ENCODE measurements around the gene TDP2.

The TDP2 gene

GRCh38 chr6:24658573-24659560, 7.8 kb downstream of the TDP2 start:
- Histone ChIP-seq H3K4me1 (ENCODE audit: insufficient read depth, insufficient read length) (no peaks in the 10 kb centered on the region), H3K4me3 (ENCODE audit: insufficient read length, low read depth) (no peak overlapping the region)
- no peak for DNase-seq (ENCODE audit: low read depth, low spot score)

DNA sequence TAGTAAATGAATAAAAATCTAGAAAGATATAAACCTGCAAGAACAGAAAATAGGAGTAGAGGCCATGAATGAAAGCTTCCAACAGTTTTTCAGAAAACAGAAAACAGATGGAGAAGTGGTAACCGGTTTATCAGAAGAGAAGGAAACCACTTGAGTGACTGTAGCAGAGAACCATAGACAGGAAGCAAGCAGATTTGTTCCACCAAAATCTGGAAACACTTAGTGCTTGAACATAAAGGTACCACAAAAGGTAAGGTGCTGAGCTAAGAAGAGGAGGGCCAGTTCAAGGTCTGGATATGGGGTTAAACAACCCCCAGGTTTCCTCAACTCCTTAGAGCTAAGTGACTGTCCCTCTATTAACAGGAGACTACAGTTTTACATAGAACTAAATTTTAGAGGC, 11.5 kb downstream of the TDP2 start:
- Histone ChIP-seq H3K4me1 (ENCODE audit: insufficient read depth, insufficient read length) (no peaks in the 10 kb centered on the region), H3K9ac (ENCODE audit: insufficient read length, low read depth) (no peak overlapping the region), H3K27me3 (ENCODE audit: insufficient read depth, insufficient read length) (no peaks in the 10 kb centered on the region), H3K36me3 (ENCODE audit: insufficient read depth, insufficient read length, low read length) (peaks cover 54% of the 10 kb centered on the region), H3K4me3 (ENCODE audit: insufficient read length, low read depth) (no peak overlapping the region), H3K9me3 (ENCODE audit: insufficient read depth, low read length) (no peaks in the 10 kb centered on the region)
- no peak for DNase-seq (ENCODE audit: low read depth, low spot score)
- TF ChIP-seq SUZ12 (IDR thresholded peaks at IDR 0.05; ENCODE audit: extremely low read depth, insufficient read depth, insufficient read length): no peak
- TF ChIP-seq ZNF274 (IDR thresholded peaks at IDR 0.05; ENCODE audit: low read depth, low read length): no peak
- TF ChIP-seq YY1 (IDR thresholded peaks at IDR 0.05; ENCODE audit: insufficient read depth, insufficient read length): no peak

More at GRCh38 chr6:24658573-24659560, 7.8 kb downstream of the TDP2 start:
- Histone ChIP-seq H3K9ac (ENCODE audit: insufficient read length, low read depth) (no peak overlapping the region), H3K9me3 (ENCODE audit: insufficient read depth, low read length) (no peaks in the 10 kb centered on the region), H3K27me3 (ENCODE audit: insufficient read depth, insufficient read length) (no peaks in the 10 kb centered on the region), H3K36me3 (ENCODE audit: insufficient read depth, insufficient read length, low read length) (peaks cover 50% of the 10 kb centered on the region)
- no peak for TF ChIP-seq YY1 (IDR thresholded peaks at IDR 0.05; ENCODE audit: insufficient read depth, insufficient read length)
- TF ChIP-seq SUZ12 (IDR thresholded peaks at IDR 0.05; ENCODE audit: extremely low read depth, insufficient read depth, insufficient read length): no peak
- TF ChIP-seq ZNF274 (IDR thresholded peaks at IDR 0.05; ENCODE audit: low read depth, low read length): no peak

GRCh38 chr6:24650365-24650764, 16.3 kb downstream of the TDP2 start:
- Histone ChIP-seq H3K4me1 (ENCODE audit: insufficient read depth, insufficient read length) (no peaks in the 10 kb centered on the region), H3K4me3 (ENCODE audit: insufficient read length, low read depth) (no peak overlapping the region), H3K36me3 (ENCODE audit: insufficient read depth, insufficient read length, low read length) (peaks cover 38% of the 10 kb centered on the region), H3K27me3 (ENCODE audit: insufficient read depth, insufficient read length) (no peaks in the 10 kb centered on the region), H3K9me3 (ENCODE audit: insufficient read depth, low read length) (no peaks in the 10 kb centered on the region), H3K9ac (ENCODE audit: insufficient read length, low read depth) (no peak overlapping the region)
- no peak for DNase-seq (ENCODE audit: low read depth, low spot score)
- no peak for TF ChIP-seq ZNF274 (IDR thresholded peaks at IDR 0.05; ENCODE audit: low read depth, low read length)
- TF ChIP-seq YY1 (IDR thresholded peaks at IDR 0.05; ENCODE audit: insufficient read depth, insufficient read length): no peak
- TF ChIP-seq SUZ12 (IDR thresholded peaks at IDR 0.05; ENCODE audit: extremely low read depth, insufficient read depth, insufficient read length): no peak

DNA sequence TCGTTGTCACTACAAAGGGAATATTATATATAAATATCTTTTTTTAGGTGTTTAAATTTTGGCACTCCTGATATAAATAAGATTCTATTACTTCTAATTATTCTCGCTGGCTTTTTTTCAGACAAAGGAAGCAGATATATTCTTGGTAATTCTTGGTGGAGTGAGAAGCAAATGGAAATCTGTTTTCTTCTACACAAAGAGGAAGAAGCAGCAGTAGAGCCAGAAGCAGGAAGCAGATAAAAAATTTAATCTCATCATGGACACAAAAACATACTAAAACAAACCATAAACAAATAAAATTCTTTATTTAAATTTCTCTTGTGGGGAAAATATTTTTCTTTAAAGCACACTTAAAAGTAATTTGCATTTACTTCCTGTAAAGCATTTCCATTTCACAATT, 17.0 kb downstream of the TDP2 start:
- TF ChIP-seq SUZ12 (IDR thresholded peaks at IDR 0.05; ENCODE audit: extremely low read depth, insufficient read depth, insufficient read length) (no peak), YY1 (IDR thresholded peaks at IDR 0.05; ENCODE audit: insufficient read depth, insufficient read length) (no peak), ZNF274 (IDR thresholded peaks at IDR 0.05; ENCODE audit: low read depth, low read length) (no peak)
- no peak overlapping the region for H3K9ac ChIP-seq (ENCODE audit: insufficient read length, low read depth)
- no peak overlapping the region for H3K4me3 ChIP-seq (ENCODE audit: insufficient read length, low read depth)
- no peaks in the 10 kb centered on the region for H3K9me3 ChIP-seq (ENCODE audit: insufficient read depth, low read length)
- peaks cover 37% of the 10 kb centered on the region for H3K36me3 ChIP-seq (ENCODE audit: insufficient read depth, insufficient read length, low read length)
- peaks cover 6% of the 10 kb centered on the region for H3K27me3 ChIP-seq (ENCODE audit: insufficient read depth, insufficient read length)
- H3K4me1 ChIP-seq (ENCODE audit: insufficient read depth, insufficient read length): no peaks in the 10 kb centered on the region
- DNase-seq (ENCODE audit: low read depth, low spot score): no peak

DNA sequence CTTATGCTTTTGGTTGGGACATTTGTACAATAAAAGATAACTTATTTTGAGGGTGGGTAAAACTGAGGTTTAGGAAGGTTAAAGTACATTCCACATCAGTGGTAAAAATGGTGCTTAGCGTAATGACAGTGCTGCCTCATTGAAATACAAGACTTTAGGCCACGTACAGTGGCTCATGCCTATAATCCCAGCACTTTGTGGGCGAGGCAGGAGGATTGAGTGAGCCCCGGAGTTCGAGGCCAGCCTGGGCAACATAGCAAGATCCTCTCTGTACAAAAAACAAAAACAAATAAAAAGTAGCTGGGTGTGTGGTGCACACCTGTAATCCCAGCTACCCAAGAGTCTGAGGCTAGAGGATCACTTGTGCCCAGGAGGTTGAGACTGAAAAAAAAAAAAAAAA, 18.4 kb downstream of the TDP2 start:
- H3K36me3 ChIP-seq (ENCODE audit: insufficient read depth, insufficient read length, low read length): peaks cover 30% of the 10 kb centered on the region
- H3K27me3 ChIP-seq (ENCODE audit: insufficient read depth, insufficient read length): peaks cover 19% of the 10 kb centered on the region
- H3K9ac ChIP-seq (ENCODE audit: insufficient read length, low read depth): no peak overlapping the region
- DNase-seq (ENCODE audit: low read depth, low spot score): no peak
- no peaks in the 10 kb centered on the region for H3K9me3 ChIP-seq (ENCODE audit: insufficient read depth, low read length)
- no peaks in the 10 kb centered on the region for H3K4me1 ChIP-seq (ENCODE audit: insufficient read depth, insufficient read length)
- TF ChIP-seq YY1 (IDR thresholded peaks at IDR 0.05; ENCODE audit: insufficient read depth, insufficient read length): no peak
- TF ChIP-seq SUZ12 (IDR thresholded peaks at IDR 0.05; ENCODE audit: extremely low read depth, insufficient read depth, insufficient read length): no peak
- TF ChIP-seq ZNF274 (IDR thresholded peaks at IDR 0.05; ENCODE audit: low read depth, low read length): no peak
- no peak overlapping the region for H3K4me3 ChIP-seq (ENCODE audit: insufficient read length, low read depth)

GRCh38 chr6:24646771-24647170, 19.9 kb downstream of the TDP2 start:
- Histone ChIP-seq H3K9ac (ENCODE audit: insufficient read length, low read depth) (no peak overlapping the region), H3K36me3 (ENCODE audit: insufficient read depth, insufficient read length, low read length) (peaks cover 16% of the 10 kb centered on the region), H3K27me3 (ENCODE audit: insufficient read depth, insufficient read length) (peaks cover 19% of the 10 kb centered on the region), H3K9me3 (ENCODE audit: insufficient read depth, low read length) (no peaks in the 10 kb centered on the region), H3K4me1 (ENCODE audit: insufficient read depth, insufficient read length) (no peaks in the 10 kb centered on the region), H3K4me3 (ENCODE audit: insufficient read length, low read depth) (no peak overlapping the region)
- no peak for DNase-seq (ENCODE audit: low read depth, low spot score)
- TF ChIP-seq SUZ12 (IDR thresholded peaks at IDR 0.05; ENCODE audit: extremely low read depth, insufficient read depth, insufficient read length): no peak
- TF ChIP-seq ZNF274 (IDR thresholded peaks at IDR 0.05; ENCODE audit: low read depth, low read length): no peak
- no peak for TF ChIP-seq YY1 (IDR thresholded peaks at IDR 0.05; ENCODE audit: insufficient read depth, insufficient read length)

- DNase-seq (ENCODE audit: low read depth, low spot score): no peak
- no peaks in the 10 kb centered on the region for H3K36me3 ChIP-seq (ENCODE audit: insufficient read depth, insufficient read length, low read length)
- no peaks in the 10 kb centered on the region for H3K9me3 ChIP-seq (ENCODE audit: insufficient read depth, low read length)
- no peak for TF ChIP-seq SUZ12 (IDR thresholded peaks at IDR 0.05; ENCODE audit: extremely low read depth, insufficient read depth, insufficient read length)
- TF ChIP-seq ZNF274 (IDR thresholded peaks at IDR 0.05; ENCODE audit: low read depth, low read length): no peak
- no peak for TF ChIP-seq YY1 (IDR thresholded peaks at IDR 0.05; ENCODE audit: insufficient read depth, insufficient read length)
- H3K27me3 ChIP-seq (ENCODE audit: insufficient read depth, insufficient read length): peaks cover 19% of the 10 kb centered on the region
- H3K4me1 ChIP-seq (ENCODE audit: insufficient read depth, insufficient read length): no peaks in the 10 kb centered on the region
- H3K9ac ChIP-seq (ENCODE audit: insufficient read length, low read depth): no peak overlapping the region
- H3K4me3 ChIP-seq (ENCODE audit: insufficient read length, low read depth): no peak overlapping the region
Observed at GRCh38 chr6:24644377-24644776, 22.3 kb downstream of the TDP2 start.
